Liver (tissue), 3 donors: ENCODE measurements around the gene PROB1.

ENCODE experiments used
- ATF3 ChIP-seq: IDR thresholded peaks from 2 replicates; pipeline ENCODE4 v1.6.1; 2016; ENCODE audit warnings: antibody characterized with exemption
- EGR1 ChIP-seq, 2 donors: IDR thresholded peaks; 2 replicates each; pipeline ENCODE4 v1.6.1; 2016 to 2018; ENCODE audit warnings: antibody characterized with exemption in 2 of 2, low read depth in 2 of 2
- GABPA ChIP-seq, 2 donors: IDR thresholded peaks in 1 of 2; conservative IDR thresholded peaks in 1 of 2; 2 replicates each; pipeline ENCODE4 v1.6.1; 2016; ENCODE audit warnings: antibody characterized with exemption in 2 of 2, mild to moderate bottlenecking in 1 of 2, moderate library complexity in 1 of 2
- HNF4G ChIP-seq: IDR thresholded peaks from 2 replicates; pipeline ENCODE4 v1.6.1; 2016; ENCODE audit warnings: antibody characterized with exemption
- RAD21 ChIP-seq, 2 donors: IDR thresholded peaks; 2 replicates each; pipeline ENCODE4 v1.6.1; 2016; ENCODE audit warnings: antibody characterized with exemption in 2 of 2, mild to moderate bottlenecking in 2 of 2
- ZBTB33 ChIP-seq: IDR thresholded peaks from 2 replicates; pipeline ENCODE4 v1.6.1; 2016; ENCODE audit warnings: antibody characterized with exemption
- TF ChIP-seq, protein P1 (sequence below): fragments of 150-350 bp; IDR thresholded peaks from 2 replicates; pipeline ENCODE4 v1.5.1; 2017; ENCODE audit warnings: improper control_type of control experiment, low read depth, low read length; ENCODE audit not compliant: missing input control
- TF ChIP-seq, protein P2 (sequence below): IDR thresholded peaks from 2 replicates; pipeline ENCODE4 v1.6.1; 2016; ENCODE audit warnings: antibody characterized with exemption
- TF ChIP-seq, protein P3 (sequence below): IDR thresholded peaks from 2 replicates; pipeline ENCODE4 v1.6.1; 2016; ENCODE audit warnings: antibody characterized with exemption, mild to moderate bottlenecking
- donor health status: healthy.
- donor health status: healthy.

DNA sequence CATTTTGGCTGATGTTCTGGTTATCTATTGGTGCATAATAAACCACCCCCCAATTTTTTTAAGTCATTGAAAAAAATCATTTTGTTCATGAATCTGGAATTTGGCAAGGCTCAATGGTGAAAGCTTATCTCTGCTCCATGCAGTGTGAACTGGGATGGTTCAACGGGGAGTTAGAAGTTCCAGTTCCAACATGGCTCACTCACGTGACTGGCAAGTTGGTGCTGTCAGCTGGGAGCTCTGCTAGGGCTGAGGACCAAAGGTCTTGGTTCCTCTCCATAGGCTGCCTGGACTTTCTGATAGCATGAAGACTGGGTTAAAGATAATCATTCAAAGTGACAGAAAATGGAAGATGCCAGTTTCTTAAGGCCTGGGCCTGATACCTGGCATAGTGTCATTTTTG, 12.1 kb upstream of the PROB1 start:
- TF ChIP-seq, protein P1, sequence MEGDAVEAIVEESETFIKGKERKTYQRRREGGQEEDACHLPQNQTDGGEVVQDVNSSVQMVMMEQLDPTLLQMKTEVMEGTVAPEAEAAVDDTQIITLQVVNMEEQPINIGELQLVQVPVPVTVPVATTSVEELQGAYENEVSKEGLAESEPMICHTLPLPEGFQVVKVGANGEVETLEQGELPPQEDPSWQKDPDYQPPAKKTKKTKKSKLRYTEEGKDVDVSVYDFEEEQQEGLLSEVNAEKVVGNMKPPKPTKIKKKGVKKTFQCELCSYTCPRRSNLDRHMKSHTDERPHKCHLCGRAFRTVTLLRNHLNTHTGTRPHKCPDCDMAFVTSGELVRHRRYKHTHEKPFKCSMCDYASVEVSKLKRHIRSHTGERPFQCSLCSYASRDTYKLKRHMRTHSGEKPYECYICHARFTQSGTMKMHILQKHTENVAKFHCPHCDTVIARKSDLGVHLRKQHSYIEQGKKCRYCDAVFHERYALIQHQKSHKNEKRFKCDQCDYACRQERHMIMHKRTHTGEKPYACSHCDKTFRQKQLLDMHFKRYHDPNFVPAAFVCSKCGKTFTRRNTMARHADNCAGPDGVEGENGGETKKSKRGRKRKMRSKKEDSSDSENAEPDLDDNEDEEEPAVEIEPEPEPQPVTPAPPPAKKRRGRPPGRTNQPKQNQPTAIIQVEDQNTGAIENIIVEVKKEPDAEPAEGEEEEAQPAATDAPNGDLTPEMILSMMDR: no peak
- no peak for TF ChIP-seq ATF3
- no peak for TF ChIP-seq EGR1 (IDR thresholded peaks at IDR 0.05; ENCODE audit: low read depth in 2 of 2)
- TF ChIP-seq, protein P2, sequence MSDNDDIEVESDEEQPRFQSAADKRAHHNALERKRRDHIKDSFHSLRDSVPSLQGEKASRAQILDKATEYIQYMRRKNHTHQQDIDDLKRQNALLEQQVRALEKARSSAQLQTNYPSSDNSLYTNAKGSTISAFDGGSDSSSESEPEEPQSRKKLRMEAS: no peak
- no peak for TF ChIP-seq RAD21 (IDR thresholded peaks at IDR 0.05)
- no peak for TF ChIP-seq HNF4G
- no peak for TF ChIP-seq GABPA (IDR thresholded peaks at IDR 0.05 in 1 of 2, conservative IDR thresholded peaks at IDR 0.05 in 1 of 2)
- TF ChIP-seq, protein P3, sequence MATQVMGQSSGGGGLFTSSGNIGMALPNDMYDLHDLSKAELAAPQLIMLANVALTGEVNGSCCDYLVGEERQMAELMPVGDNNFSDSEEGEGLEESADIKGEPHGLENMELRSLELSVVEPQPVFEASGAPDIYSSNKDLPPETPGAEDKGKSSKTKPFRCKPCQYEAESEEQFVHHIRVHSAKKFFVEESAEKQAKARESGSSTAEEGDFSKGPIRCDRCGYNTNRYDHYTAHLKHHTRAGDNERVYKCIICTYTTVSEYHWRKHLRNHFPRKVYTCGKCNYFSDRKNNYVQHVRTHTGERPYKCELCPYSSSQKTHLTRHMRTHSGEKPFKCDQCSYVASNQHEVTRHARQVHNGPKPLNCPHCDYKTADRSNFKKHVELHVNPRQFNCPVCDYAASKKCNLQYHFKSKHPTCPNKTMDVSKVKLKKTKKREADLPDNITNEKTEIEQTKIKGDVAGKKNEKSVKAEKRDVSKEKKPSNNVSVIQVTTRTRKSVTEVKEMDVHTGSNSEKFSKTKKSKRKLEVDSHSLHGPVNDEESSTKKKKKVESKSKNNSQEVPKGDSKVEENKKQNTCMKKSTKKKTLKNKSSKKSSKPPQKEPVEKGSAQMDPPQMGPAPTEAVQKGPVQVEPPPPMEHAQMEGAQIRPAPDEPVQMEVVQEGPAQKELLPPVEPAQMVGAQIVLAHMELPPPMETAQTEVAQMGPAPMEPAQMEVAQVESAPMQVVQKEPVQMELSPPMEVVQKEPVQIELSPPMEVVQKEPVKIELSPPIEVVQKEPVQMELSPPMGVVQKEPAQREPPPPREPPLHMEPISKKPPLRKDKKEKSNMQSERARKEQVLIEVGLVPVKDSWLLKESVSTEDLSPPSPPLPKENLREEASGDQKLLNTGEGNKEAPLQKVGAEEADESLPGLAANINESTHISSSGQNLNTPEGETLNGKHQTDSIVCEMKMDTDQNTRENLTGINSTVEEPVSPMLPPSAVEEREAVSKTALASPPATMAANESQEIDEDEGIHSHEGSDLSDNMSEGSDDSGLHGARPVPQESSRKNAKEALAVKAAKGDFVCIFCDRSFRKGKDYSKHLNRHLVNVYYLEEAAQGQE: no peak
- no peak for TF ChIP-seq ZBTB33
